ENCODE results near the gene ARPC5L. TPM values are rescaled to one million over a fixed set of nuclear protein-coding genes. Genes with fewer than 3 reads are reported as not detected.

The ARPC5L gene
- total and polyA plus RNA-seq, 9 of the 15 experiments (the other 6 are each of a cell fraction or from before 2014, with no cell fraction given): 25.4 to 113 (median 63.8) TPM

DNA sequence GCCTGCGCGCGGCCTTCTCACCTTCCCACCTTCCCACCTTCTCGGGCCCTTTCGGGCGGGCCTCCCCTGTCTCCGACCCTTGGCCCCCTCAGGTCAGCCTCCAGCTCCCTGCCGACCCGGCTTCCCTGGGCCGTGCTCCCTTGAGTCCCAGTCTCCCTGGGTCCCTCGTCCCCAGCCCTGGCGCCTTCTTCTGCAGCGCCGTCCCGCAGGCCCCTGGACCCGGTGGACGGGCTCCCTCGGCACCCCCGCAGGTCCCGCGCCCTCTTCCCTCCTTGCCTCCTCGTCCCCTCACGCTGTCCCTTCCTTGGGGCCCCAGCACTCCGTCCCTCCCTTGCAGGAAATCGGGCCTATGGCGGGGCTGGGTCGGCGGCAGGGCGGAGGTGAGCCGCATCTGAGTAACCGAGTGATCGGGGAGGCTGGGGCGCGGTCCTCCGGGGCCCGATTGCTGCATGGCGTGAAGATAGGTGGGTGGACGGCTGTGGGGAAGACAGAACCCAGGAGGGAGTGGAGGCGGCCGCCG is 7.6 kb downstream of the ARPC5L start (continued):
- TF ChIP-seq, protein P1, sequence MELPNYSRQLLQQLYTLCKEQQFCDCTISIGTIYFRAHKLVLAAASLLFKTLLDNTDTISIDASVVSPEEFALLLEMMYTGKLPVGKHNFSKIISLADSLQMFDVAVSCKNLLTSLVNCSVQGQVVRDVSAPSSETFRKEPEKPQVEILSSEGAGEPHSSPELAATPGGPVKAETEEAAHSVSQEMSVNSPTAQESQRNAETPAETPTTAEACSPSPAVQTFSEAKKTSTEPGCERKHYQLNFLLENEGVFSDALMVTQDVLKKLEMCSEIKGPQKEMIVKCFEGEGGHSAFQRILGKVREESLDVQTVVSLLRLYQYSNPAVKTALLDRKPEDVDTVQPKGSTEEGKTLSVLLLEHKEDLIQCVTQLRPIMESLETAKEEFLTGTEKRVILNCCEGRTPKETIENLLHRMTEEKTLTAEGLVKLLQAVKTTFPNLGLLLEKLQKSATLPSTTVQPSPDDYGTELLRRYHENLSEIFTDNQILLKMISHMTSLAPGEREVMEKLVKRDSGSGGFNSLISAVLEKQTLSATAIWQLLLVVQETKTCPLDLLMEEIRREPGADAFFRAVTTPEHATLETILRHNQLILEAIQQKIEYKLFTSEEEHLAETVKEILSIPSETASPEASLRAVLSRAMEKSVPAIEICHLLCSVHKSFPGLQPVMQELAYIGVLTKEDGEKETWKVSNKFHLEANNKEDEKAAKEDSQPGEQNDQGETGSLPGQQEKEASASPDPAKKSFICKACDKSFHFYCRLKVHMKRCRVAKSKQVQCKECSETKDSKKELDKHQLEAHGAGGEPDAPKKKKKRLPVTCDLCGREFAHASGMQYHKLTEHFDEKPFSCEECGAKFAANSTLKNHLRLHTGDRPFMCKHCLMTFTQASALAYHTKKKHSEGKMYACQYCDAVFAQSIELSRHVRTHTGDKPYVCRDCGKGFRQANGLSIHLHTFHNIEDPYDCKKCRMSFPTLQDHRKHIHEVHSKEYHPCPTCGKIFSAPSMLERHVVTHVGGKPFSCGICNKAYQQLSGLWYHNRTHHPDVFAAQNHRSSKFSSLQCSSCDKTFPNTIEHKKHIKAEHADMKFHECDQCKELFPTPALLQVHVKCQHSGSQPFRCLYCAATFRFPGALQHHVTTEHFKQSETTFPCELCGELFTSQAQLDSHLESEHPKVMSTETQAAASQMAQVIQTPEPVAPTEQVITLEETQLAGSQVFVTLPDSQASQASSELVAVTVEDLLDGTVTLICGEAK (IDR thresholded peaks at IDR 0.05): no peak
- TF ChIP-seq, protein P1 (CRISPR knock-in tag; IDR thresholded peaks at IDR 0.05): 0 out of 2 replicates have a peak, but pooled peaks have one; percentile 23
- TF ChIP-seq KLF10 (CRISPR knock-in tag; IDR thresholded peaks at IDR 0.05) (no peak), ZEB2 (IDR thresholded peaks at IDR 0.05) (no peak), NRF1 (conservative IDR thresholded peaks at IDR 0.05 in 1 of 2, IDR thresholded peaks at IDR 0.05 in 1 of 2) (no peak), ZNF507 (tag; conservative IDR thresholded peaks at IDR 0.05) (no peak), GTF2E2 (tag; IDR thresholded peaks at IDR 0.05) (no peak), HNRNPLL (IDR thresholded peaks at IDR 0.05; ENCODE audit: low read depth, low read length, poor library complexity, severe bottlenecking) (no peak)
- TF ChIP-seq, protein P2, sequence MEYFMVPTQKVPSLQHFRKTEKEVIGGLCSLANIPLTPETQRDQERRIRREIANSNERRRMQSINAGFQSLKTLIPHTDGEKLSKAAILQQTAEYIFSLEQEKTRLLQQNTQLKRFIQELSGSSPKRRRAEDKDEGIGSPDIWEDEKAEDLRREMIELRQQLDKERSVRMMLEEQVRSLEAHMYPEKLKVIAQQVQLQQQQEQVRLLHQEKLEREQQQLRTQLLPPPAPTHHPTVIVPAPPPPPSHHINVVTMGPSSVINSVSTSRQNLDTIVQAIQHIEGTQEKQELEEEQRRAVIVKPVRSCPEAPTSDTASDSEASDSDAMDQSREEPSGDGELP (CRISPR knock-in tag; IDR thresholded peaks at IDR 0.05; ENCODE audit: borderline replicate concordance): peak; percentile 12; the same call in 1 of the 2 replicates
- TF ChIP-seq, protein P3, sequence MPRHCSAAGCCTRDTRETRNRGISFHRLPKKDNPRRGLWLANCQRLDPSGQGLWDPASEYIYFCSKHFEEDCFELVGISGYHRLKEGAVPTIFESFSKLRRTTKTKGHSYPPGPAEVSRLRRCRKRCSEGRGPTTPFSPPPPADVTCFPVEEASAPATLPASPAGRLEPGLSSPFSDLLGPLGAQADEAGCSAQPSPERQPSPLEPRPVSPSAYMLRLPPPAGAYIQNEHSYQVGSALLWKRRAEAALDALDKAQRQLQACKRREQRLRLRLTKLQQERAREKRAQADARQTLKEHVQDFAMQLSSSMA (CRISPR knock-in tag; IDR thresholded peaks at IDR 0.05): no peak
- TF ChIP-seq, protein P4, sequence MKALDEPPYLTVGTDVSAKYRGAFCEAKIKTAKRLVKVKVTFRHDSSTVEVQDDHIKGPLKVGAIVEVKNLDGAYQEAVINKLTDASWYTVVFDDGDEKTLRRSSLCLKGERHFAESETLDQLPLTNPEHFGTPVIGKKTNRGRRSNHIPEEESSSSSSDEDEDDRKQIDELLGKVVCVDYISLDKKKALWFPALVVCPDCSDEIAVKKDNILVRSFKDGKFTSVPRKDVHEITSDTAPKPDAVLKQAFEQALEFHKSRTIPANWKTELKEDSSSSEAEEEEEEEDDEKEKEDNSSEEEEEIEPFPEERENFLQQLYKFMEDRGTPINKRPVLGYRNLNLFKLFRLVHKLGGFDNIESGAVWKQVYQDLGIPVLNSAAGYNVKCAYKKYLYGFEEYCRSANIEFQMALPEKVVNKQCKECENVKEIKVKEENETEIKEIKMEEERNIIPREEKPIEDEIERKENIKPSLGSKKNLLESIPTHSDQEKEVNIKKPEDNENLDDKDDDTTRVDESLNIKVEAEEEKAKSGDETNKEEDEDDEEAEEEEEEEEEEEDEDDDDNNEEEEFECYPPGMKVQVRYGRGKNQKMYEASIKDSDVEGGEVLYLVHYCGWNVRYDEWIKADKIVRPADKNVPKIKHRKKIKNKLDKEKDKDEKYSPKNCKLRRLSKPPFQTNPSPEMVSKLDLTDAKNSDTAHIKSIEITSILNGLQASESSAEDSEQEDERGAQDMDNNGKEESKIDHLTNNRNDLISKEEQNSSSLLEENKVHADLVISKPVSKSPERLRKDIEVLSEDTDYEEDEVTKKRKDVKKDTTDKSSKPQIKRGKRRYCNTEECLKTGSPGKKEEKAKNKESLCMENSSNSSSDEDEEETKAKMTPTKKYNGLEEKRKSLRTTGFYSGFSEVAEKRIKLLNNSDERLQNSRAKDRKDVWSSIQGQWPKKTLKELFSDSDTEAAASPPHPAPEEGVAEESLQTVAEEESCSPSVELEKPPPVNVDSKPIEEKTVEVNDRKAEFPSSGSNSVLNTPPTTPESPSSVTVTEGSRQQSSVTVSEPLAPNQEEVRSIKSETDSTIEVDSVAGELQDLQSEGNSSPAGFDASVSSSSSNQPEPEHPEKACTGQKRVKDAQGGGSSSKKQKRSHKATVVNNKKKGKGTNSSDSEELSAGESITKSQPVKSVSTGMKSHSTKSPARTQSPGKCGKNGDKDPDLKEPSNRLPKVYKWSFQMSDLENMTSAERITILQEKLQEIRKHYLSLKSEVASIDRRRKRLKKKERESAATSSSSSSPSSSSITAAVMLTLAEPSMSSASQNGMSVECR (CRISPR knock-in tag; IDR thresholded peaks at IDR 0.05): peak; percentile 18; the same call in 1 of the 2 replicates
